ENCODE data around the gene CNOT10.
"Not testable (repeated sequence)": the region's sequence is repeated elsewhere in the genome, so short reads cannot be mapped to it uniquely, and the experiment has no call there.

CNOT10 gene

GRCh38 chr3:32684800-32685542, at the start of gene CNOT10:
CNOT10 (plus strand) TSS chr3:32685188; CDS start chr3:32685461, 273 bp downstream.
- DNase-seq (ENCODE audit: low spot score), result peak; percentile 95

- no peak for DNase-seq (ENCODE audit: low spot score)
These were observed 44.0 kb upstream of the CNOT10 start for GRCh38 chr3:32640939-32641338.

GRCh38 chr3:32641356-32641755, 43.6 kb upstream of the CNOT10 start:
- DNase-seq (ENCODE audit: low spot score), result no peak

GRCh38 chr3:32643354-32643753, 41.6 kb upstream of the CNOT10 start:
- DNase-seq (ENCODE audit: low spot score), result no peak

- DNase-seq (ENCODE audit: low spot score), result no peak
These were observed 41.2 kb upstream of the CNOT10 start for GRCh38 chr3:32643816-32644215.

- no peak for DNase-seq (ENCODE audit: low spot score)
These were observed 40.6 kb upstream of the CNOT10 start for GRCh38 chr3:32644380-32644779.

- DNase-seq (ENCODE audit: low spot score), result no peak
These were observed 38.2 kb upstream of the CNOT10 start for GRCh38 chr3:32646761-32647160.

GRCh38 chr3:32652337-32653100, 32.5 kb upstream of the CNOT10 start:
- DNase-seq (ENCODE audit: low spot score), result not testable (repeated sequence)

GRCh38 chr3:32655167-32655566, 29.8 kb upstream of the CNOT10 start:
- no peak for DNase-seq (ENCODE audit: low spot score)

- DNase-seq (ENCODE audit: low spot score), result no peak
These were observed 24.4 kb upstream of the CNOT10 start for GRCh38 chr3:32660634-32661033.

GRCh38 chr3:32662647-32663046, 22.3 kb upstream of the CNOT10 start:
- DNase-seq (ENCODE audit: low spot score), result no peak

- DNase-seq (ENCODE audit: low spot score), result peak; percentile 52
These were observed 20.3 kb upstream of the CNOT10 start for GRCh38 chr3:32664630-32665075.

- no peak for DNase-seq (ENCODE audit: low spot score)
These were observed 17.9 kb upstream of the CNOT10 start for GRCh38 chr3:32667072-32667582.

GRCh38 chr3:32669226-32669625, 15.8 kb upstream of the CNOT10 start:
- DNase-seq (ENCODE audit: low spot score), result not testable (repeated sequence)

GRCh38 chr3:32673730-32674129, 11.3 kb upstream of the CNOT10 start:
- DNase-seq (ENCODE audit: low spot score), result not testable (repeated sequence)

GRCh38 chr3:32675164-32675563, 9.8 kb upstream of the CNOT10 start:
- DNase-seq (ENCODE audit: low spot score), result no peak

GRCh38 chr3:32675650-32676049, 9.3 kb upstream of the CNOT10 start:
- no peak for DNase-seq (ENCODE audit: low spot score)

GRCh38 chr3:32681811-32682210, 3.2 kb upstream of the CNOT10 start:
- no peak for DNase-seq (ENCODE audit: low spot score)

GRCh38 chr3:32684029-32684799, 774 bp upstream of the CNOT10 start:
- no peak for DNase-seq (ENCODE audit: low spot score)

- DNase-seq (ENCODE audit: low spot score), result peak; percentile 30
These were observed 676 bp downstream of the CNOT10 start for GRCh38 chr3:32685543-32686185.

GRCh38 chr3:32686713-32687112, 1.7 kb downstream of the CNOT10 start:
- DNase-seq (ENCODE audit: low spot score), result no peak

- no peak for DNase-seq (ENCODE audit: low spot score)
These were observed 6.9 kb downstream of the CNOT10 start for GRCh38 chr3:32691847-32692246.

Measured in kidney tubule cell (primary cell).